Brain microvascular endothelial cell (primary cell): ENCODE results near the gene KCNAB1.
"Not testable (repeated sequence)": the region's sequence is repeated elsewhere in the genome, so short reads cannot be mapped to it uniquely, and the experiment has no call there.

ENCODE experiments used
- DNase-seq: peaks from one replicate; pipeline ENCODE4 v3.0.0-alpha.2; 2020
- H3K27ac ChIP-seq: fragments of 250-450 bp; sonication (Bioruptor Pico); 2 replicates; pipeline ENCODE4 v1.5.1; 2020; ENCODE audit warnings: mild to moderate bottlenecking, moderate library complexity
- H3K27me3 ChIP-seq: fragments of 250-450 bp; sonication (Bioruptor Pico); replicated peaks from 2 replicates; pipeline ENCODE4 v1.5.1; 2020; ENCODE audit warnings: mild to moderate bottlenecking
- H3K36me3 ChIP-seq: fragments of 250-450 bp; sonication (Bioruptor Pico); replicated peaks from 2 replicates; pipeline ENCODE4 v1.5.1; 2020; ENCODE audit warnings: mild to moderate bottlenecking
- H3K4me3 ChIP-seq: 2 replicates; pipeline ENCODE4 v1.5.1; 2011; ENCODE audit warnings: low read depth, mild to moderate bottlenecking, control low read depth, low read length, moderate library complexity
- in situ Hi-C: cut with HindIII; loops from 2 replicates; pipeline ENCODE4 v1.10.0; 2017; ENCODE audit warnings: low sequenced_read_pairs, low pct_ligation_motif_present
- TF ChIP-seq, protein P1 (sequence below): IDR thresholded peaks from 2 replicates; pipeline ENCODE4 v1.5.1; 2011; ENCODE audit warnings: low read depth, mild to moderate bottlenecking, moderate library complexity, low read length, control low read depth, inconsistent platforms; ENCODE audit errors: missing control alignments

The KCNAB1 gene

GRCh38 chr3:156561533-156561932, 441.2 kb downstream of the KCNAB1 start:
- Histone ChIP-seq H3K27me3 (no peaks in the 10 kb centered on the region), H3K27ac (no peak overlapping the region), H3K36me3 (no peaks in the 10 kb centered on the region), H3K4me3 (no peak overlapping the region)
- TF ChIP-seq, protein P1, sequence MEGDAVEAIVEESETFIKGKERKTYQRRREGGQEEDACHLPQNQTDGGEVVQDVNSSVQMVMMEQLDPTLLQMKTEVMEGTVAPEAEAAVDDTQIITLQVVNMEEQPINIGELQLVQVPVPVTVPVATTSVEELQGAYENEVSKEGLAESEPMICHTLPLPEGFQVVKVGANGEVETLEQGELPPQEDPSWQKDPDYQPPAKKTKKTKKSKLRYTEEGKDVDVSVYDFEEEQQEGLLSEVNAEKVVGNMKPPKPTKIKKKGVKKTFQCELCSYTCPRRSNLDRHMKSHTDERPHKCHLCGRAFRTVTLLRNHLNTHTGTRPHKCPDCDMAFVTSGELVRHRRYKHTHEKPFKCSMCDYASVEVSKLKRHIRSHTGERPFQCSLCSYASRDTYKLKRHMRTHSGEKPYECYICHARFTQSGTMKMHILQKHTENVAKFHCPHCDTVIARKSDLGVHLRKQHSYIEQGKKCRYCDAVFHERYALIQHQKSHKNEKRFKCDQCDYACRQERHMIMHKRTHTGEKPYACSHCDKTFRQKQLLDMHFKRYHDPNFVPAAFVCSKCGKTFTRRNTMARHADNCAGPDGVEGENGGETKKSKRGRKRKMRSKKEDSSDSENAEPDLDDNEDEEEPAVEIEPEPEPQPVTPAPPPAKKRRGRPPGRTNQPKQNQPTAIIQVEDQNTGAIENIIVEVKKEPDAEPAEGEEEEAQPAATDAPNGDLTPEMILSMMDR: no peak
- in situ Hi-C loops: no loop called here
- DNase-seq: no peak

DNA sequence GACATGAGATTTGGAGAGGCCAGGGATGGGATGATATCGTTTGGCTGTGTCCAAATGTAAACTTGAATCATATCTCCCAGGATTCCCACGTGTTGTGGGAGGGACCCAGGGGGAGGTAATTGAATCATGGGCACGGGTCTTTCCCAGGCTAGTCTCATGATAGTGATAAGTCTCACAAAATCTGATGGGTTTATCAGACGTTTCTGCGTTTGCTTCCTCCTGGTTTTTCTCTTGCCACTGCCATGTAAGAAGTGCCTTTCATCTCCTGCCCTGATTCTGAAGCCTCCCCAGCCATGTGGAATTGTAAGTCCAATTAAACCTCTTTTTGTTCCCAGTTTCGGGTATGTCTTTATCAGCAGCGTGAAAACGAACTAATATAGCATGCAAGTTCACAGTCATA, 442.1 kb downstream of the KCNAB1 start:
- H3K4me3 ChIP-seq, DNase-seq, H3K27ac ChIP-seq, H3K36me3 ChIP-seq, in situ Hi-C loops, H3K27me3 ChIP-seq: not testable (repeated sequence)

- in situ Hi-C loops: no loop called here
- Histone ChIP-seq H3K4me3 (no peak overlapping the region), H3K36me3 (no peaks in the 10 kb centered on the region), H3K27me3 (no peaks in the 10 kb centered on the region), H3K27ac (no peak overlapping the region)
- TF ChIP-seq, protein P1: no peak
- no peak for DNase-seq
These were observed 443.7 kb downstream of the KCNAB1 start for GRCh38 chr3:156563900-156564682.

DNA sequence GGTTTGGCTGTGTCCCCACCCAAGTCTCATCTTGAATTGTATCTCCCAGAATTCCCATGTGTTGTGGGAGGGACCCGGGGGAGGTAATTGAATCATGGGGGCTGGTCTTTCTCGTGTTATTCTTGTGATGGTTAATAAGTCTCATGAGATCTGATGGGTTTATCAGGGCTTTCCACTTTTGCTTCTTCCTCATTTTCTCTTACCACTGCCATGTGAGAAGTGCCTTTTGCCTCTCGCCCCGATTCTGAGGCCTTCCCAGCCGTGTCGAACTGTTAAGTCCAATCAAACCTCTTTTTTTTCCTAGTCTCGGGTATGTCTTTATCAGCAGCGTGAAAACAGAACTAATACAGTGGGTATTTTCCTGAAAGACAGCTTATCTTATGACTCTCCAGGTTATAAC, 448.6 kb downstream of the KCNAB1 start:
- H3K27ac ChIP-seq, H3K4me3 ChIP-seq, H3K36me3 ChIP-seq, DNase-seq, in situ Hi-C loops, H3K27me3 ChIP-seq: not testable (repeated sequence)

DNA sequence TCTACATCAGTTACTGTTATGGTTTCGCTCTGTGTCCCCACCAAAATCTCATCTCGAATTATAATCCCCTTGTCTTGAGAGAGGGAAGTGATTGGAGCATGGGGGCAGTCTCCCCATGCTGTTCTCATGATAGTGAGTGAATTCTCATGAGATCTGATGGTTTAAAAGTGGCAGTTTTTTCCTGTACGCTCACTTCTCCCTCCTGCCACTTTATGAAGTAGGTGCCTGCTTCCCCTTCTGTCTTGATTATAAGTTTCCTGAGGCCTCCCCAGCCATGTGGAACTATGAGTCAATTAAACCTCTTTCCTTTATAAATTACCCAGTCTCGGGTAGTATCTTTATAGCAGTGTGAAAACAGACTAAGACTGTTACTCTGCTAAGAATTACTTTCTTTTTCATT, 449.5 kb downstream of the KCNAB1 start:
- H3K36me3 ChIP-seq, in situ Hi-C loops, H3K27me3 ChIP-seq, DNase-seq, H3K4me3 ChIP-seq, H3K27ac ChIP-seq: not testable (repeated sequence)

DNA sequence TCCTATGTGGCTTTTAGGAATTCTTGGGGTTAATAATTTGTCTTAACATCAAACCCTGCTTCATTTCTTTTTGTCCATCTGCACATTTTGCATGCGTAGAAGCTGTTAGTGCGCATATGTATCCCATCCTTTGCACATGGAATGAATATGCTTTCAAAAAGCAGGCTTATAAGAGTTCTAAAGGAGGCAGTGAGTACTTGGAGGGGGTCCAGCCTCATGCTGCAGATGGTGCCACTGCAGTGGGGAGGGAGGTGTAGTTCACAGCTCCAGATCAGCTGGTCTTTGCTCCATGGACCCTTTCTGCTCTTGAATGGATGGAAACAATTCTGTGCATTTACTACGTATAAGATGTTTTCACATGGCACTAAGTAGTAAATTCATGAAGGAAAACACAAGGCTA, 455.3 kb downstream of the KCNAB1 start:
- in situ Hi-C loops: no loop called here
- no peak overlapping the region for H3K27ac ChIP-seq

GRCh38 chr3:156576051-156576450, 455.7 kb downstream of the KCNAB1 start:
- in situ Hi-C loops: no loop called here
- Histone ChIP-seq H3K27ac (no peak overlapping the region), H3K27me3 (no peaks in the 10 kb centered on the region), H3K36me3 (no peaks in the 10 kb centered on the region), H3K4me3 (no peak overlapping the region)
- TF ChIP-seq, protein P1: no peak
- DNase-seq: no peak

More for the DNA sequence above, 455.3 kb downstream of the KCNAB1 start:
- H3K27me3 ChIP-seq: no peaks in the 10 kb centered on the region
- TF ChIP-seq, protein P1: no peak
- no peak overlapping the region for H3K4me3 ChIP-seq
- H3K36me3 ChIP-seq: no peaks in the 10 kb centered on the region
- DNase-seq: no peak
